ENCODE measurements around the gene TARS2. TPM values are rescaled to one million over a fixed set of nuclear protein-coding genes. Genes with fewer than 3 reads are reported as not detected.

The TARS2 gene
- total RNA-seq, 1 donor from 2014 or later: 20.5 TPM

DNA sequence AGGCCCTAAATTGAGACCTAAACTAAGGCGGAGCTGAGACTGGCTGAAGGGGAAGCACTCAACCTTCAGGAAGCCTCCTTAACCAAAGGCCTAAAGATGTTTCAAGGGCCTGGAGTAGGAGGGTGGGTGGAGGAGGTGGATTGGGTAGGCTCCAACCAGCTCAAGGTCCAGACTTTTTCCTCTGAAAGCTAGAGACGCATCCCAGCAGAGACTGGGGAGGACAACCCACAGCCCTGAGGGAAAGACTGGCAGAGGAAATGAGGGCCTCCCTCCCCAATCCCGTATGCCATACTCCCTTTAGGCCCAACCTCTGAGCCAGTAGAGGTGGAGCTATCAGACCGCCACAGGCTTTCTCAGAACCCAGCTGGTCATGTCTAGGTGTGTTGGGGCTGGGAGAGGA lies 21.8 kb downstream of the TARS2 start:
- no peak for DNase-seq (ENCODE audit: low read depth)

DNA sequence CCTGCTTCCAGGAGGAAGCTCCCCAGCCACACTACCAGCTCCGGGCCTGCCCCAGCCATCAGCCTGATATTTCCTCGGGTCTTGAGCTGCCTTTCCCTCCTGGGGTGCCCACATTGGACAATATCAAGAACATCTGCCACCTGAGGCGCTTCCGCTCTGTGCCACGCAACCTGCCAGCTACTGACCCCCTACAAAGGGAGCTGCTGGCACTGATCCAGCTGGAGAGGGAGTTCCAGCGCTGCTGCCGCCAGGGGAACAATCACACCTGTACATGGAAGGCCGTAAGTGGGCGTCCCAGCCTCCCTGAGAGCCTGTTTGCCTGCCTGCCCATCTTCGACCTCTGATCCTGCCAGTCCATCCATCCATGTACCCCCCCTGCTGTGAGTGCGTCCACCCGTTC lies 24.3 kb downstream of the TARS2 start:
- DNase-seq (ENCODE audit: low read depth): no peak

DNA sequence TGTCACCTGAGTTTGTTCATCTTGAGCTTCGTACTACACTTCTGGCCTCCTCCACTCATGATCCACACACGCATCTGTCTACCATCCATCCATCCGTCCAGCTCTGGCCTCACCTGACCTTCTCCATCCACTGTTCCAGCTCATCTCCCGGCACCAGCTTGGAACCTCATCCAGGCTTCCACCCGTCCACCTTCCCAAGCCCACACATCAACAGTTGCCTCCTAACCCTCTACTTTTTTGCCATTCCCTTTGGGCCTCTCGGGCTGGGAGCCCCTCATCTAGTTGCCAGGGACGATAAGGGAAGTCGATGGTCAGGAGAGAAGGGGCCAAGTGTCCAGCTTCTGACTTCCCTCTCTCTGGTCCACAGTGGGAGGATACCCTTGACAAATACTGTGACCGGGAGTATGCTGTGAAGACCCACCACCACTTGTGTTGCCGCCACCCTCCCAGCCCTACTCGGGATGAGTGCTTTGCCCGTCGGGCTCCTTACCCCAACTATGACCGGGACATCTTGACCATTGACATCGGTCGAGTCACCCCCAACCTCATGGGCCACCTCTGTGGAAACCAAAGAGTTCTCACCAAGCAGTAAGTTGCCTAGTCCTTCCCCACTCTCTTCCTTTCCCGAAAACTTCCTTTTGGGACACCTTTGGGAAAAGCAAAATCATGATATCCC lies 24.9 kb downstream of the TARS2 start:
- DNase-seq (ENCODE audit: low read depth): no peak

DNA sequence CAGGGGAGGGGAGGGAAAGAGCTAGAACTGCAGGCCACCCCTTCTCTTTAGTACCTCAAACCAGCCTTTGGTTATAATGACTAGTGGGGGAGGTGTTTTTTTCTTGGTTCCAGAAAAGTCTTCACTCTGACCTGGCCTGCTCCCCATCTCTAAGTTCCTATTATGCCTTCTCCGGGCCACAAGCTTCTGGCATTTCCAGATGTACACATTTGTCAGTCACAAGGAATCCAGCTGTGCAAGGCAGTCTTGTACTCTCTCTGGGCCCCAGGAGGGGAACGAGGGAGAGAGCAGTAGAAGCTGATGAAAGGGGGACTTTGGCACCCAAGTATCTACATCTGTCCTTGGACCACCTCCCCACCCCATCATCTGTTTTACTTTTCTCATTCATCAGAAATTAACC lies 25.6 kb downstream of the TARS2 start:
- no peak for DNase-seq (ENCODE audit: low read depth)

DNA sequence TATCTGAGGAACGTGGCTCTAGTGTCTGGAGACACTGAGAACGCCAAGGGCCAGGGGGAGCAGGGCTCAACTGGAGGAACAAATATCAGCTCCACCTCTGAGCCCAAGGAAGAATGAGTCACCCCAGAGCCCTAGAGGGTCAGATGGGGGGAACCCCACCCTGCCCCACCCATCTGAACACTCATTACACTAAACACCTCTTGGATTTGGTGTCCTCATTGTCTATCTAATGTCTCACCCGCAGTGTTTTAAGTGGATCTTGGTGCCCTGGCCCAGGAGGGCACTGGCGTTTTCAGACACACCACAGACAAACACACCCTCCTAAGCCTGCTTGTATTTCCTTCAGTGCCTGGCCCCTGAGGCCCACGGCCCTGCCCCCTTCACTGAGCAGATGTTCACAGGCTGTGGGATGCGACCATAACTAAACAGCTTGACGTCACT lies 26.2 kb downstream of the TARS2 start:
- no peak for DNase-seq (ENCODE audit: low read depth)

DNA sequence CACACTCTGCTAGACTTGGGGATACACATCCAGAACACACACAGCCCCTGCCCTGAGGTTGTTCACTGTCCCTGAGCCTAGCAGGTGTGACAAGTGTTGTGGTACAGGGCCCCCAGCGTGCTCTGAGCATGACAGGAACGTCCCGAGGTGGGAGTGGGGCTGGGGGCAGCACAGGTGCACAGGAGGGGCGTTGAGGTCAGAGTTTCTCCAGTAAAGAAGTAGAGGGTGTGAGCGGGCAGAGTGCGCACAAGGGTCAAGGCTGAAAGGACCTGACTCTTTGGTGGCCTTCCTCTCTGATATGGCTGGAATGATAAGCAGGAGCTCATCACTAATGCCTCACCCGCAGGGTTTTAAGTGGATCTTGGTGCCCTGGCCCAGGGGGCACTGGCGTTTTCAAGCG lies 27.0 kb downstream of the TARS2 start:
- DNase-seq (ENCODE audit: low read depth): no peak

DNA sequence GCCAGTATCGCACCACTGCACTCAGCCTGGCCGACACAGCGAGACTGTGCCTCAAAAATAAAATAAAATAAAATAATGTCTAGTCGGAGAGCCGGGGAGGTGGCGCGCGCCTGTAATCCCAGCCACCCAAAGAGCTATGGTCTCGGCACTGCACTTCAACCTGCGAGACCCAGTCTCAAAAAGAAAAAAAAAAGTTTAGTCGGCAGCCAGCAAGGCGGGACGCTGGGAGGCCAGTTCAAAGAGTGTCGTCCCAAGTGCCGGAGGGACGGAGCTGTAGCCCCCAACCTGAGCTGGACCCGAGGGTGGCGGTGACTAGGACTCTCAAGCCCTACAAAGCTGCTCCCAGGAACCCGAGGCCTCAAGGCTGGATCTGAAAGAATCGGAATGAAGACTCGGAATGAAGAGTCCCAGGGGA lies 27.7 kb downstream of the TARS2 start:
- no peak for DNase-seq (ENCODE audit: low read depth)

DNA sequence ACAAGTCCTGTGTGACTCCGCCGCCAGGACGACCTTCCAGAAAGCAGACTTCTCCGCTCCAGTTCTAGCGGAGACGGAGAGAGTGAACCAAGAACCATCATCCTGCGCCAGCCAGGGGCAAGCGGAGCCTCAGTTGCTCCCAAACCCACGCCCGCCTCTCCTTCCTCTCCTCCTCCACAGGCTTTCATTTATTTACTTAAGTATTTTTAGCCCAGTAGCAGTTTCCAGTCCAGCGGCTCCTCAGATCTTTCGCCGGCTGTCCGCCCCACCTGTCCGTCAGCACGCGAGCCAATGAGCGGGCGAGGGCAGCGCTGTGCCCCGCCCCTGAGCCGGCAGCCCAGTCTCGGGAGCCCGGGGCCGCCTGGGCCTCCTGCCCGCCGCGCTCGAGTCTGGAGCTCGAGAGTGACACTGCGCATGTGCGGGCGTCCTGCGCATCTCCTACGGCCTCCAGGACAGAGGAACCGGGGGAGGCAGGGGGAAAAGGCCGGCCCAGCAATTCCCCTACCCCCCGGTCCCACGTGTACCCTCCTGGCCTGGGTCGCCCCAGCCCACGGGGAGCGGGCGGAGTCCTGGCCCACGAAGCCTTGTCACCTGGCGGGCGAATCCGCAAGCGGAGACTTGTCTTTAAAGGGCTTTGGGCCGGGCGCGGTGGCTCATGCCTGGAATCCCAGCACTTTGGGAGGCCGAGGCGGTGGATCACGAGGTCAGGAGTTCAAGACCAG lies 28.3 kb downstream of the TARS2 start, which contains the start of gene FALEC:
FALEC (plus strand) TSS at position 425 of the 722 bp plus-strand sequence.
- DNase-seq (ENCODE audit: low read depth): peak; percentile 86

DNA sequence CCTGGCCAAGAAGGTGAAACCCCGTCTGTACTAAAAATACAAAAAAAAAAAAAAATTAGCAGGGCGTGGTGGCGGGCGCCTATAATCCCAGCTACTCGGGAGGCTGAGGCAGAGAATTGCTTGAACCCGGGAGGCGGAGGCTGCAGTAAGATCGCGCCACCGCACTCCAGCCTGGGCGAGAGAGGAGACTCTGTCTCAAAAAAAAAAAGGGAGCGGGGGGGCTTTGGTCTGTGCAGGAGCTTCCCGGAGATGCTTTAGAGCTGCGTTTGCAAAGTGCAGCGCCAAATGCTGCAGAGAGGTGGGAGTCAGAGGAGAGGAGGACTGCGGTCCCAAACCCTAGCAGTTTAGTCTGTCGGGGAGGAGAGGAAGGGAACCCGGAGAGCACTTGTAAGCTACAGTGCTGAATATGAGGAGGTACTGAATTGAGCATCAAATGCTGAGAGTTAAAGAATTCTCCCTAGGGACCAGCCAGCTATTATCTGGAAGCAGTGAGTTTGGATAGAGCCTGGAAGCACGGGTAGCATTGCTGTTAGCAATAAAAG lies 28.9 kb downstream of the TARS2 start:
- DNase-seq (ENCODE audit: low read depth): no peak

DNA sequence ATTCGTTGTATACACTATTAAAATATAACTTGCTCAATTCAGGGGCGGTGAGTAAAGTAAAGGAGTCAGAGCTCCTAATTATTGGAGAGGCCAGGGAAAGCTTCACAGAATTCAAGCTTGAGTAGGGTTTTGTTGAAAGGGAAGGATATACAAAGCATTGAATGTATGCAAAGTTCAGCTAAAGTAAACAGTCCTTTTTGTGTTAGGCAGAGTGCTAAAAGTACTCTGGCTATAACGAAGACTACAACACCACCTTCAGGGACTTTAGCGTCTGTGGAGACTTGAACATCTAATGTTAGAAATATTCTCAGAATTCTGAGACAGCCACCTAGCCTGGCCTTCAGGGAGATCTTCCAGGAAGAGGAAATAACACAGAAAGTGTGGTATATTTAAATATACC lies 29.4 kb downstream of the TARS2 start:
- DNase-seq (ENCODE audit: low read depth): peak; percentile 33

DNA sequence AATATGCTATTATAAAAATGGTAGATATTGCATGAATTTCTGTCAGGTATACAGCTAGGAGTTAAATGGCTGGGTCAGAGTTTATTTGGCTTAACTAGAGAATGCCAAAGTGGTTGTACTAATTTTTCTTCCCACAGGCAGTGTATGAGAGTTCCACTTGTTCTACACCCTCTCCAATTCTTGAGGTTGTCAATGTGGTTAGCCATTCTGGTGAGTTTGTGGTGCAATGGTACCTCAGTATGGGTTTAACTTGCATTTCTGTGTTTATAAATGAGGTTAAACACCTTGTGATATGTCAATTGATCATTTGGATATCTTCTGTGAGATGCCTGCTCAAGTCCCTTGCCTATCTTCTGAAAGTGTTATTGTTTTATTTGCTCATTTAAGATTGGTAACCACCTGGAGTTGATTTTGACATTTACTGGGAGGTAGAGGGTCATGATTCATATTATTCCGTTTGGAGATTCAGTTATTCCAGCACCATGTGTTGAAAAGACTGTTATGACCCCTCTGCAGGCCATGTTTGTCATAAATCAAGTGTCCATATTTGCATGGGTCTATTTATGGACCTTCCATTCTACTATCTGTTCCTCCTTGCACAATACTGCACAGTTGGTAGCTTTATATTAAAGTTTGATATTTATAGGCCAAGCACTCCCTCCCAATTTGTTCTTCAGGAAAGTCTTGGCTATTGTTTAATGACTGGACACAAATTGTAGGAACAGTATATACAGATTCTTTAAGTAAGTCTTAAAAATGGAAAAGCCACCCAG lies 34.2 kb downstream of the TARS2 start:
- no peak for DNase-seq (ENCODE audit: low read depth)

DNA sequence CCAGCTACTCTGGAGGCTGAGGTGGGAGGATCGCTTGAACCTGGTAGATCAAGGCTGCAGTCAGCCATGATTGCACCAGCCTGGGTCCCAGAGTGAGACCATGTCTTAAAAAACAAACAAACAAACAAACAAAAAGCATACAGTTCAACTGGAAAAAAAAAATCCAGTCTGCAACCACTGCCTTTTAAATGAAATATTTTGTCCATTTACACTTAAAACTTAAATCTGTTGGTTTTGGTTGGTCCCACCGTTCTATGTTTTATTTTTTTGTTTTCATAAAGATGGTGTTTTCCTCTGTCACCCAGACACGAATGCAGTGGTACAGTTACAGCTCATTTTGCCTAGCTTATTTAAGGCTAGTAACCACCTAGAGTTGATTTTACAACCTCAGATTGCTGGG lies 38.1 kb downstream of the TARS2 start:
- DNase-seq (ENCODE audit: low read depth): no peak

DNA sequence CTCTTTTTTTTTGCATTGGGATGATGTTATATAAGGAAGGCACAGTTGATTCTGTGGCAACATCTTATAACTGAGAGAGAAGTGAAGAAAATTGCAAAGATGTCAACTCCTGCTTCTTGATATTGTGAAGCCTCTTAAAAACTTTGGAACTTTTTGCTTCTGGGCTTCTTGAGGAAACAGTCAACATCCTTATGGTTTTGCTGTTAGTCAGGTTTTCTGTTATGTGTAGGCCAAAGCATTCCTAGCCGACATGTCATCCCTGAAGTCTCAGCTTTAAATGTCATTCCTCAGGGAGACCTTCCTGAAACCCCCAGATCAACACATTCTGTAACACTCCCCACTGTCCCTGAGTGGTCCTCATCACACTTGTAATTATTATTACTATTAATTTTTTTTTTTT lies 41.0 kb downstream of the TARS2 start:
- peak; percentile 56 for DNase-seq (ENCODE audit: low read depth)

DNA sequence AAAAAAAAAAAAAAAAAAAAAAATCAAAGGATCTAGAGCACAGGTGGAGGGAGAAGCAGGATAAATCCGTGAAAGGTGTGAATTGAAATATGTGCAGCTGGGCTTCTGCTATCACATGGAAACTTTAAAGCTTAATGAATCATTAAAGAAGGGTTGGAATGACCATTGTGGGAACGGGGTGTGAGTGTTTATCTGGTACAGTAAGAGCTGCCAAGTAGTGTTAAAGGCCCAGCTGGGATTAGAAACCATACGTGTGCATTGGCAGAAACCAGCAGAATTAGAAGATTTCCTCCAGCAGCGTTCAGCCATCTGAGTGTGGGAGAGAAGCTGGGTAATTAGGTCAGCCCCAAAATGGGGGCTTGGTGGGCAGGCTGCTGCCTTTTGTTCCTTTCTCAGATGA lies 41.8 kb downstream of the TARS2 start:
- peak; percentile 78 for DNase-seq (ENCODE audit: low read depth)

DNA sequence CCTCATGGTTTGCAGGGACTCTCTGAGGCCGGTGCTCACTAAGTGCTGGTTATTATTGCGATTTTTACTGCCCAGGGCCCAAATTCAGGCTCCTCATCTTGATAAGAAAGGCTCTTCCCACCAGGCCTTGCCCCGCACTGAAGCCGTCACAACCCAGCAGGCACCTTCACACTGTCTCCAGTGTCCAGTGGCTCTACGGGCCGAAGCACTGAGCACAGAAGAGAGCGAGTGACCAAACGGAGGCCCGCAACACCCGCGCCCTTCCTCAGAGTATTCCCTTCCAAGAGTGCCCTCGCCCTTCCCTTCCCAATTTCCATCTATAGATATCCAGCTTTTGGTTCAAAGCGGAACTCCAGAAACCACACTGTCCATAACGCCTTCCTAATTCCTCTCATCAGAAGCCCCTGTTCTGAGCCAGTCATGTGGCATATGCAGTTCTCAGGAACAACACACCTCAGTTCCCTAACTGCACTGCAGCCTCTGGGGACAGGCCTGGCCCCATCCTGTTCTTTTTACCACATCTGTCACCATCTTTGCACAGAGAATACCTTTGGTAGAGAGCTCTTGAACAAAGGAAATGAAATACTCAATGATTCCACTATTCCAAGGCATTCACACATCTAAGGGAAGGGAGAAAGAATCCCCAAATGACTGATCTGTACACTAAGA lies 43.4 kb downstream of the TARS2 start:
- no peak for DNase-seq (ENCODE audit: low read depth)

DNA sequence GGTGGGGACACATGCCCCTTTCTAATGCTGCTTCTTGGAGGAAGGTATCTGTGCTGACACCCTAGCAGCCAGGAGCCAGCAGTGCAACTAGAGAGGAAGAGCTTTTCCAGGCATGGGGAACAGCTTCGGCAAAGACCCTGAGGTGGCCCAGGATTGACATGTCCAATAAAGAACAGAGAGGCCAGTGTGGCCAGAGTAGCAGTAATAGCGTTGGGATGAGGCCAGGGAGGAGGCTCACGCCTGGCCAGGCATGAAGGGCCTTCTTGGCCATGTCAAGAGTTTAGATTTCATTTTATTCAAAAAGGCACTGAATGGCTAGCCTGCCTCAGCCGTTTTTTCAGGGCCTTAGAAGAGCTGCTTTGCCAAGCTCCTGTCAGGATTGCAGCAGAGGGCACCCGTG lies 45.6 kb downstream of the TARS2 start:
- DNase-seq (ENCODE audit: low read depth): no peak

DNA sequence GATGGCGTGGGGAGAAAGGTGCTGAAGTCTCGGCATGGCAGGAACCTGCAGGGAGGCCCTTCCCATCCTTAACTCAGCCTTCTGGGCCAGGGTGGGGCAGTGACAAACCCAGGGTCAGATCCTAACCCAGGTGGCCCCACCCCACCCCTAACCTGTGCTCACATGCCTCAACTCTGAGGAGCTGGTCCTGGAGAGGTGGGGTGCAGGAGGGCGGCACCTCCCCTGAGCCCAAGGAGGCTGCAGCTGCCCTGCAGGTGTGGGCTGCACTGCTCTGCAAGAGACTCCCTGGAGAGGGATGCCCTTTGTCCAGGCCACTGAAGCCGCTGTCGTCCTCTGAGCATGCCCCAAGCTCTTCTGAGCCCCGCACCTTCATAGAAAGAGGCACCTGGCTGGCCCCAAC lies 46.8 kb downstream of the TARS2 start:
- no peak for DNase-seq (ENCODE audit: low read depth)

DNA sequence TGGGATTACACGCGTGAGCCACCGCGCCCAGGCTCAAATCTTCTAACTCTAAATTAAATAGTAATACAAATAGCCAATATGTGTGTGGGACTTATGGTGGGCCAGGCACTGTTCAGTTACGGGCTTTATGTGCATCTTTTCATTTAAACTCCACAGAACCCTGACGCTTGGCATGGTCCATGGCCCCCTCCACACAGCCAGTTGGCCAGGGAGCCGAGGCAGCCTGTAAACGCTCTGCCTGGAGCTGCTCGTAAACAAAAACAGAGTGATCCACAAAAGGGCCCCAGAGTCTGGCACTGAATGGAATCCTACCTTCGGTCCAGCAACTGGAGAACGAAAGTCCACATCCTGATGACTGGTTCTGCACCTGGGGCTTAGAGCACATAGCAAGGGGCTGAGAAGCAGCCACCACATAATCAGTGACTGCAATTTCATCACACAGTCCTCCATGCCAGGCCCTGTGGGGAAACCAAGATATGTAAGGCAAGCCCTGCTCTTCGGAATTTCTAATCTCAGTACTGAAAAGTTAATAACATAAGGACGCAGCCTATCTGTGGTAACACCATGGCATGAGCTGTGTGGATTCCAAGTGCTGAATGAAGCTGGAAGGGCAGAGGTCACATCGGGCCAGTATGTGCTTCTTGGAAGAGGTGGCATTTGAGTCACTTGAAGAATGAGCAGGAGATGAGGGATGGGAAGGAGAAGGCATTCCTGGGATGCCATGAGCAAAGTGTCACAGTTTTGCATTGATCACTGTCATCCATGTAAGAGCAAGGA lies 48.5 kb downstream of the TARS2 start:
- peak; percentile 35 for DNase-seq (ENCODE audit: low read depth)

DNA sequence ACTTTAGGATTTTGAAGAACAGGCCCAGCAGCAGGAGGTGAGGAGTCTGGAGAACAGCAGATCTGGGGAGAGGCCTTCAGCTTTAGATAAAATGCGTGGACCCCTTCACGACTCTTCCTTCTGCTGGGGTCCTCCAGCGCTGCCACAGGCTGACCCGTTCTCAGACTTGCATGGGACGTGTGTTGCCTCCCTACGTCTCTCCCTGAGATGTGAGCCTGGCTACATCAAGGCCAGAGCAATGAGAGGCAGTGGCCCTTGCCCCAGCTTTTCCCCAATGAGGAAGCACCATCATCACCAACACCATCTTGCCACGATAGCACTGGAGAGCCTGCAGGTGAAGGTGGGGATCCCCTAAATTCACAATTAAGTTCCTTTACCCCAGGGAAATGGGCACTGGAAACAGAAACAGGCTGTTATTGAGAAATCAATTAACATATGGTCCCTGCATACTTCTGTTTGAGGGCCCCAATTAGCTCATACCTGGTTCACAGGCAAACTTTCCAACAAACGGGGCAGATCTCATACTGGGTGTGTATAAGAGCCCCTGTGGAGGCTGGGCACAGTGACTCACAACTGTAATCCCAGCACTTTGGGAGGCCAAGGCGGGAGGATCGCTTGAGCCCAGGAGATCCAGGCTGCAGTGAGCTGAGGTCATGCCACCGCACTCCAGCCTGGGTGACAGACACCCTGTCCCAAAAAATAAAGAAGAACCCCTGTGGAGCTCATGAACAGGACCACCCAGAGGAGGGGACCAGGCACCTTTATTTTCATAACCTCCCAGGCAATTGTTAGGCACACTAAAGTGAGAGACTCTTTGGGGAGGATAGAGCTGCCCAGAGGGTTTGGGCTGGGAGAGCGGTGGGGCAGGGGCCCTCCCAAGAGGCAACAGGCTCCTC lies 49.9 kb downstream of the TARS2 start:
- DNase-seq (ENCODE audit: low read depth): no peak

Measured in renal cortical epithelial cell (primary cell).